ENCODE measurements around the gene MYO1D. TPM values are rescaled to one million over a fixed set of nuclear protein-coding genes. Genes with fewer than 3 reads are reported as not detected.

The MYO1D gene
- 51.2 TPM for total RNA-seq

DNA sequence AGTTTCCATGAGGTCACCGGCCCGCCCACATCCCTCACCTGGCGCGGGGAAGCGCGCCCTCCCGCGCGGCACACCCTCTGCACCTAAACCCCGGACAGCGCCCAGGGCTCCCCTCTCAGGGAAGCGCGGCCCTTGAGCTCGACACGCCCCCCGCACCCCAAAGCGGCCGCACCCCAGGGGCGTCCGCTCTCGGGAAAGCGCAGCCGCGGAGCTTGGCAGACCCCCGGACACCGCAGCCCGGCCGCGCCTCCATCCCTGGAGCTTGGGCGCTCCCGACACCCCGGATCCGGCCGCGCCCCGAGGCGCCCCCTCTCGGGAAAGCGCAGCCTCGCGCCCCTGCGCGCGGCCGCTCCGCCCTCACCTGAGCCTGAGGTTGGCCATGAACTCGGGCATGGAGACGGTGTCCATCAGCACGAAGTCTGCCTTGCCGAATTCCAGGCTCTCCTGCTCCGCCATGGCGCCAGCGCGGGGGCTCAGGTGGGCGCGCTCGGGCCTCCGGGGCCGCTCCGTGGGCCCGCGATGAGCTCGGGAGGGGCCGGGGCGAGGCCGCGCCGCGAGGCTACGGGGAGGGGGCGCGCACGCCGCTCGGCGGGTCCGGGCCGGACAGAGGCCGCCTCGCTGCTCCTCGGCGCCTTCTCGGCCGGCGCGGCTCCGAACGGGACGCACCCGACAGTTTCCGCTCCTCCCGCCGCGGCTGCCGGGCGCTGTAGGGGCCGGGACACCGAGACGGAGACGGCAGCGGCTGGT is at the start of gene MYO1D:
MYO1D (minus strand) TSS at position 708 of the 747 bp plus-strand sequence; CDS start at position 456, 252 bp downstream.

DNA sequence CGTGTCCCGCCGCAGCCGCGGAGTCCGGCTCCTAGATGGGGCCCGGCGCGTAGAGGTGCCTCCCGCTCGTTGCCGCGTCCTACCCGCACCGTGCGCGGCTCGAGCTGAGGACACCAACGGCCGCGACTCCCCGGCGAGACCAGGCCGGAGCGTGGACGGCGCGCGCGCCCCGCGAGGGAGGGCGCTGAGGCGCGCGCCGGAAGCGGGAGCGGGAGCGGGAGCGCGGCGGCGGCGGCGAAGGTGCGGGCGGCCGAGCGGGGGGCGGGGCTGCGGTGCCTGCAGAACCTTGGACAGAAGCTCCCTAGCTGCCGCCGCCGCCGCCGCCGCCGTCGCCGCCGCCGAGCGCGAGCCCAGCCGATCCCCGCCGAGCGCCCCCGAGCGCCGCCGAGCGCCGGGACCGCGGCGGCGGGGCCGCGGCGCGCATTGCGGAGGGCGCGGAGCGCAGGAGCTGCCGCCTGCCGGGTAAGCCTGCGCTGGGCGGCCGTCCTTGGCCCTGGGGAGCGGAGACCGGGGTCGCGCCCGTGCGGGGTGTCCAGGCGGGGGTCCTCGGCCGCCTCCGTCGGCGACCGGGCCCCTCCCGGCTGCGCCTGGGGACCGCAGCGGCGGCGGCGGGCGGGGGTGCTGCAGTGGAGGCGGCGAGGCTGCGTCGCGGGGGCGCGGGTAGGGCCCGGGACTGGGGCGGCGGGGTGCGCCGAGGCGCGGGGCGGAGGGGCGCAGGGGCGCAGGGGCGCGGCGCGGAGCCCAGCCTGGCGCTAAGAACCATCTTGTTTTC is 390.0 kb downstream of the MYO1D start, which contains the start of gene CDK5R1:
CDK5R1 (plus strand) TSS at position 293 of the 772 bp plus-strand sequence. CDS start 628 bp downstream, outside the sequence.

DNA sequence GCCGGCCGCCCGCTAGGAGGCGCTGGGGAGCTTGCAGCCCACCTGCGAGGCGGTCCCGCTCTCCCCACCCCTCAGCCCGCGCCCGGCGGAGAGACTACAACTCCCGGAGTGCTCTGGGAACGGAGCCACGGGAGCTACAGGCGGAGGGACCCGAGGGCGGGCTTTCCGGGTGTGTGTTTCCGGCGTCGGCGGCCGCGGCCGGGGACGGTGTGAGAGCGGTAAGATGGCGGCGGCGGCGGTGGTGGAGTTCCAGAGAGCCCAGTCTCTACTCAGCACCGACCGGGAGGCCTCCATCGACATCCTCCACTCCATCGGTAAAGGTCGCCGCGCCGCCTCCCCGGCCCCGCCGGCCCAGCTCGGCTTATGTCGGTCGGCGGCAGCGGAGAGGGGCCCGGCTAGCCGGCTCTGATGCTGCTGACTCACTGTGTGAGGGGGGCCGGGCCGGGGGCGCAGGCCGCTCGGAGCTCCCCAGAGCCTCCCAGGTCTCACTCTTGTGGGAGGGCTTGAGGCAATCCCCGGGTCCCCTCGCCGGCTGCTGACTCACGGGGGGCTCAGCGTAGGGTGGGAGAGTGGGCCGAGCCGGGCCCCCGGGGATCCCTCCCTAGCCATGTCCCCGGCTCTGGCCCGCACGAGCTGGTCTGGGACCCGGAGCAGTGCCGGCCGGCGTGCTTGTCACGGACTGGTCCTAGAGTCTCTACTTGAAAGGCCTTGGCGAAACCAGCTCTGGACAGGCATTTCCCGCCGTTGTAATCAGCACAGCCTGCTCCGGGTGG is 432.4 kb downstream of the MYO1D start, which contains the start of gene PSMD11:
PSMD11 (plus strand) TSS at position 210 of the 773 bp plus-strand sequence; CDS start at position 224, 14 bp downstream.

Small RNA genes lying within 50 kb of the gene (small RNA-seq; reads per million reads assigned to genes)
- not detected for gene RF00019

Other genes with a start within 250 kb of the MYO1D start
- 32.1 TPM for gene TMEM98, start 51.0 kb upstream of the MYO1D start, total RNA-seq
- gene SPACA3, start 114.7 kb upstream of the MYO1D start, total RNA-seq, result not detected

All from diencephalon (tissue), 1 donor.